Naive thymus-derived CD8-positive, alpha-beta T cell (primary cell): ENCODE data around the gene MRPS33. TPM values are rescaled to one million over a fixed set of nuclear protein-coding genes. Genes with fewer than 3 reads are reported as not detected.

Experiments
- ATAC-seq, 2 donors: fragments of 150-1000 bp; cut with Tn5 transposase in 1 of 2; sonication (Bioruptor Pico), chemical (Tn5 transposase) in 1 of 2; 1 replicate in 1 of 2; 2 replicates in 1 of 2; pipeline ENCODE4 v1.10.0; 2021; ENCODE audit warnings: mild to moderate bottlenecking in 2 of 2, moderate library complexity in 2 of 2
- POLR2A ChIA-PET: fragments of 350-600 bp; sonication (Branson Sonifier 250); formaldehyde crosslinking; loops from one replicate; lab custom pipeline; 2021; ENCODE audit warnings: antibody characterized with exemption; lab: Charles Lee
- DNase-seq, 10 donors: peaks; one replicate each; pipeline versions ENCODE4 v3.0.0 to v3.0.0-alpha.2; 2020 to 2022
- H3K27ac Mint-ChIP-seq, 10 donors: one replicate each; pipeline ENCODE4 v1.8.0; 2020 to 2022; ENCODE audit warnings: mild to moderate bottlenecking in 10 of 10, mixed read lengths in 10 of 10, moderate library complexity in 4 of 10, inconsistent platforms in 1 of 10
- H3K27me3 Mint-ChIP-seq, 5 donors: one replicate each; pipeline ENCODE4 v1.8.0; 2021 to 2022; ENCODE audit warnings: mixed read lengths in 5 of 5
- H3K36me3 Mint-ChIP-seq, 3 donors: one replicate each; pipeline ENCODE4 v1.8.0; 2020 to 2022; ENCODE audit warnings: mixed read lengths in 3 of 3, mild to moderate bottlenecking in 2 of 3, inconsistent platforms in 1 of 3
- H3K4me1 Mint-ChIP-seq, 4 donors: one replicate each; pipeline ENCODE4 v1.8.0; 2021 to 2022; ENCODE audit warnings: mixed read lengths in 4 of 4
- H3K4me3 Mint-ChIP-seq, 10 donors: one replicate each; pipeline ENCODE4 v1.8.0; 2020 to 2022; ENCODE audit warnings: mild to moderate bottlenecking in 10 of 10, mixed read lengths in 10 of 10, moderate library complexity in 6 of 10, inconsistent platforms in 1 of 10
- H3K9me3 Mint-ChIP-seq, 9 donors: one replicate each; pipeline ENCODE4 v1.8.0; 2020 to 2022; ENCODE audit warnings: mixed read lengths in 9 of 9, mild to moderate bottlenecking in 3 of 9, inconsistent platforms in 1 of 9, moderate library complexity in 1 of 9
- polyA plus RNA-seq, 3 donors: library from polyadenylated mRNA; unstranded; fragments of 300-500 nt; fragmentation: Illumina TruSeq; gene quantifications; one replicate each; pipeline ENCODE4 v1.2.3, GENCODE V29; 2021
- total RNA-seq, 8 experiments: library from RNA in 2 of 8; stranded (reverse) in 2 of 8; gene quantifications; one replicate each; pipeline ENCODE4 v1.2.3 and lab custom pipeline; 2021 to 2026

The MRPS33 gene
- total and polyA plus RNA-seq, 5 experiments from 2014 or later = 52.2 to 105 (median 74.7) TPM

- H3K36me3 Mint-ChIP-seq = peaks cover 0 to 38% (median 20%) of the 10 kb centered on the region in 3 donors
- H3K4me1 Mint-ChIP-seq = peaks cover 12 to 57% (median 45%) of the 10 kb centered on the region in 4 donors
- H3K27me3 Mint-ChIP-seq = peaks cover 0 to 2% (median 0%) of the 10 kb centered on the region in 5 donors
- ATAC-seq (no peak), DNase-seq (no peak)
- no peak overlapping the region for H3K4me3 Mint-ChIP-seq
- peaks cover 0 to 3% (median 0%) of the 10 kb centered on the region in 9 donors for H3K9me3 Mint-ChIP-seq
- POLR2A ChIA-PET = interaction anchor here (0.7 kb wide), 1 partner anchor 689 kb away, joined by 4 read pairs; no protein-coding TSS in a partner anchor
- peak overlapping the region in 8 of 10 donors; percentile 63 to 100 (median 90) for H3K27ac Mint-ChIP-seq
Measured at GRCh38 chr7:141011443-141011842, 3.3 kb downstream of the MRPS33 start.

DNA sequence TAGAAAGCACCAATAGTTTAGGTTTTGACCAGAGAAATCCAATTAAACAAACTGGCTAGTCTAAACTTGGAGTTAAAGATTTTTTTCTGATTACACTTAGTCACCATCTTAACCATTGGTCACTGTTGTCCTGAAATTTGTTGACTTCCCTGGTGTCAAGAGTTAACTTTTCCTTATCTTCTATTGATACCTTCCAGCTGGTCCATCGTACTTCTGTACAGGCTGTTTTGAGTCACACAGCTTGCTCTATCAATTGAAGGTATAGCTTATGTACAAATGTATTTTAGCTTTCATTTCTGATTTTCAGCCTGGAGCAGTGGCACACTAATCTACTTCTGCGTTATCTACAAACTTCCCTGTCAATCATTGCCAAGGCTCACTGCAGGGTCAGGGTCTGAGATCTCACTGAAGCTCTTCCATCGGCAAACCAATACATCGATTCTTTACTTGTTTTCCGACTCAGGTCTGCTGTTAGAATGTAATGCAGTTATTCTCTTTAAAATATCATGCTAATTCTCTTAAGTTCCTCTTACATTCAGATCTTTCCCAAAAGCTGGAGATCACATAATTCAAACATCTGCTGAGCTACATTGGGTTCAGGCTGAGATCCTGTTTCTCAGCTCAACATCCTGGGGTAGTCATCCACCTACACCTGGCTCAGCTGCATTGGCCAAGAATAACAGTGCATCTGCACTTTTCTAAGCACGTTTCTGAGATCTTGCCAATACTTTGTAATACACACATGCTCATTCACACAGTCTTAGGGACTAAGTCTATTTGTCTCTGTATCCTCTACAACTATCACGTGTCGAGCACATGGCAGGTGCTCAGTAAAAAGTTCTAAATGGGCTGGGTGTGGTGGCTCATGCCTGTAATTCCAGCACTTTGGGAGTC lies 11.3 kb downstream of the MRPS33 start:
- peak overlapping the region in 4 of 10 donors; percentile 9 to 82 (median 35) for H3K27ac Mint-ChIP-seq
- ATAC-seq (no peak), DNase-seq (no peak)
- H3K36me3 Mint-ChIP-seq = peaks cover 0 to 34% (median 17%) of the 10 kb centered on the region in 3 donors
- POLR2A ChIA-PET = interaction anchor here (0.9 kb wide), 1 partner anchor 11 kb away, joined by 4 read pairs; the partner anchor contains the start of gene MRPS33
- H3K4me3 Mint-ChIP-seq = no peak overlapping the region
- H3K9me3 Mint-ChIP-seq = no peaks in the 10 kb centered on the region
- peaks cover 2 to 18% (median 9%) of the 10 kb centered on the region in 4 donors for H3K4me1 Mint-ChIP-seq
- H3K27me3 Mint-ChIP-seq = no peaks in the 10 kb centered on the region

GRCh38 chr7:141001546-141001945 lies 13.2 kb downstream of the MRPS33 start:
- peaks cover 0 to 5% (median 2%) of the 10 kb centered on the region in 4 donors for H3K4me1 Mint-ChIP-seq
- H3K9me3 Mint-ChIP-seq = no peaks in the 10 kb centered on the region
- DNase-seq (no peak), ATAC-seq (no peak)
- POLR2A ChIA-PET = no interaction called here
- H3K36me3 Mint-ChIP-seq = peaks cover 0 to 16% (median 6%) of the 10 kb centered on the region in 3 donors
- H3K27me3 Mint-ChIP-seq = peaks cover 0 to 2% (median 0%) of the 10 kb centered on the region in 5 donors
- H3K4me3 Mint-ChIP-seq = no peak overlapping the region
- no peak overlapping the region for H3K27ac Mint-ChIP-seq

DNA sequence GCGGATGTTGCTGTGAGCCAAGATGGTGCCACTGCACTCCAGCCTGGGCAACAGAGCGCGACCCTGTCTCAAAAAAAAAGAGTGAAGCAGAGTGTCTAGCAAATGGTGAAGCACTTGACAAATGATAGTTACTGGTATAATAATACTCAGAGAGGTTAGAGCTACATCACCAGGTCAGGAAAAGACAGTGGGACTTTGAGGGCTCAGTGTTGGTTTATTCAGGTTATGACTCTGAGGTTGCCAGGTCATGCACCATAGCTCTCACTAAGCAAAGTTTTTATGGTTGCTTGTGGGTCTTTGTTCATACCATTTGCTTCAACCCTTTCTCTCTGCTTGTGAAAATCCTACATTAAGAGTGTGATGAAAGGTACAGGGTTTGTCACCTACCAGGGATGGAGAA lies 13.6 kb downstream of the MRPS33 start:
- no peaks in the 10 kb centered on the region for H3K9me3 Mint-ChIP-seq
- DNase-seq (no peak), ATAC-seq (no peak)
- H3K36me3 Mint-ChIP-seq = peaks cover 0 to 12% (median 3%) of the 10 kb centered on the region in 3 donors
- peaks cover 0 to 2% (median under 1%) of the 10 kb centered on the region in 4 donors for H3K4me1 Mint-ChIP-seq
- H3K4me3 Mint-ChIP-seq = no peak overlapping the region
- H3K27ac Mint-ChIP-seq = no peak overlapping the region
- POLR2A ChIA-PET = no interaction called here
- peaks cover 0 to 5% (median 0%) of the 10 kb centered on the region in 5 donors for H3K27me3 Mint-ChIP-seq

DNA sequence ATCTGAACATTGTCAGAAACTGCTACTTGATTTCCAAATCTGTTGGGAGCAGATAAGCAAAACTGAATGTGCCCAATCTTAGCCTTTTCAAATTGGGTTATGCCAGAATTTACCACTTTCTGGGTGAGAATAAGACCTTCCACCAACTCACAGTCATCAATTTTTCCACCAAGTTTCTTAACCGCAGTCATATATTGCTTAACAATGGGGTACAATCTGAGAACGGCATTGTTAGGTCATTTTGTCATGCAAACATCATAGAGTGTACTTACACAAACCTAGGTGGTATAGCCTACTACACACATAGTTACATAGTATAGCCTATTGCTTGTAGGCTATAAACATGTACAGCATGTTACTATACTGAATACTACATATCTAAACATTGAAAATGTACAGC lies 16.0 kb downstream of the MRPS33 start:
- Mint-ChIP-seq H3K4me1 (peaks cover 0 to 2% (median 0%) of the 10 kb centered on the region in 4 donors), H3K27me3 (peaks cover 0 to 5% (median under 1%) of the 10 kb centered on the region in 5 donors), H3K4me3 (no peak overlapping the region), H3K9me3 (no peaks in the 10 kb centered on the region), H3K27ac (no peak overlapping the region), H3K36me3 (peaks cover 0 to 1% (median 0%) of the 10 kb centered on the region in 3 donors)
- POLR2A ChIA-PET = no interaction called here
- no peak for DNase-seq
- ATAC-seq = no peak

GRCh38 chr7:140992422-140992821 lies 22.3 kb downstream of the MRPS33 start:
- ATAC-seq = no peak
- Mint-ChIP-seq H3K9me3 (no peaks in the 10 kb centered on the region), H3K4me3 (no peak overlapping the region), H3K4me1 (no peaks in the 10 kb centered on the region), H3K36me3 (peaks cover 0 to 1% (median 0%) of the 10 kb centered on the region in 3 donors), H3K27ac (no peak overlapping the region), H3K27me3 (peaks cover 0 to 7% (median 4%) of the 10 kb centered on the region in 5 donors)
- POLR2A ChIA-PET = no interaction called here
- DNase-seq = no peak

GRCh38 chr7:140990193-140990962 lies 24.4 kb downstream of the MRPS33 start:
- Mint-ChIP-seq H3K4me3 (no peak overlapping the region), H3K36me3 (peaks cover 0 to 1% (median 0%) of the 10 kb centered on the region in 3 donors), H3K27me3 (peaks cover 0 to 7% (median 0%) of the 10 kb centered on the region in 5 donors), H3K9me3 (no peaks in the 10 kb centered on the region), H3K27ac (no peak overlapping the region), H3K4me1 (no peaks in the 10 kb centered on the region)
- DNase-seq (no peak), ATAC-seq (no peak)
- POLR2A ChIA-PET = no interaction called here

GRCh38 chr7:140989068-140989467 lies 25.7 kb downstream of the MRPS33 start:
- peaks cover 0 to 7% (median 2%) of the 10 kb centered on the region in 5 donors for H3K27me3 Mint-ChIP-seq
- H3K9me3 Mint-ChIP-seq = peaks cover 0 to 6% (median 0%) of the 10 kb centered on the region in 9 donors
- DNase-seq (no peak), ATAC-seq (no peak)
- POLR2A ChIA-PET = no interaction called here
- no peak overlapping the region for H3K27ac Mint-ChIP-seq
- peaks cover 0 to 6% (median 4%) of the 10 kb centered on the region in 3 donors for H3K36me3 Mint-ChIP-seq
- no peaks in the 10 kb centered on the region for H3K4me1 Mint-ChIP-seq
- no peak overlapping the region for H3K4me3 Mint-ChIP-seq

- POLR2A ChIA-PET = no interaction called here
Measured at GRCh38 chr7:140983802-140984201, 30.9 kb downstream of the MRPS33 start.

GRCh38 chr7:140982508-140982907 lies 32.2 kb downstream of the MRPS33 start:
- Mint-ChIP-seq H3K9me3 (peaks cover 0 to 9% (median 0%) of the 10 kb centered on the region in 9 donors), H3K27me3 (peaks cover 2 to 13% (median 3%) of the 10 kb centered on the region in 5 donors), H3K4me1 (peaks cover 0 to 9% (median 0%) of the 10 kb centered on the region in 4 donors), H3K36me3 (peaks cover 0 to 6% (median 4%) of the 10 kb centered on the region in 3 donors), H3K27ac (no peak overlapping the region), H3K4me3 (no peak overlapping the region)
- ATAC-seq = no peak
- POLR2A ChIA-PET = interaction anchor here (0.9 kb wide), 1 partner anchor 32 kb away, joined by 3 read pairs; the partner anchor contains the start of gene MRPS33
- DNase-seq = no peak

More at GRCh38 chr7:140983802-140984201, 30.9 kb downstream of the MRPS33 start:
- Mint-ChIP-seq H3K9me3 (peaks cover 0 to 9% (median 0%) of the 10 kb centered on the region in 9 donors), H3K36me3 (peaks cover 0 to 6% (median 4%) of the 10 kb centered on the region in 3 donors), H3K4me3 (no peak overlapping the region), H3K27me3 (peaks cover 2 to 13% (median 3%) of the 10 kb centered on the region in 5 donors), H3K27ac (no peak overlapping the region), H3K4me1 (peaks cover 0 to 6% (median 0%) of the 10 kb centered on the region in 4 donors)
- ATAC-seq = no peak
- peak in 2 of 10 donors; percentile 11 to 15 for DNase-seq

GRCh38 chr7:140981951-140982350 lies 32.8 kb downstream of the MRPS33 start:
- Mint-ChIP-seq H3K4me1 (peaks cover 0 to 9% (median 0%) of the 10 kb centered on the region in 4 donors), H3K36me3 (peaks cover 0 to 6% (median 4%) of the 10 kb centered on the region in 3 donors), H3K9me3 (peaks cover 0 to 9% (median 0%) of the 10 kb centered on the region in 9 donors), H3K27ac (no peak overlapping the region), H3K27me3 (peaks cover 0 to 13% (median 3%) of the 10 kb centered on the region in 5 donors), H3K4me3 (no peak overlapping the region)
- POLR2A ChIA-PET = interaction anchor here (0.9 kb wide), 1 partner anchor 33 kb away, joined by 3 read pairs; the partner anchor contains the start of gene MRPS33
- DNase-seq (no peak), ATAC-seq (no peak)

DNA sequence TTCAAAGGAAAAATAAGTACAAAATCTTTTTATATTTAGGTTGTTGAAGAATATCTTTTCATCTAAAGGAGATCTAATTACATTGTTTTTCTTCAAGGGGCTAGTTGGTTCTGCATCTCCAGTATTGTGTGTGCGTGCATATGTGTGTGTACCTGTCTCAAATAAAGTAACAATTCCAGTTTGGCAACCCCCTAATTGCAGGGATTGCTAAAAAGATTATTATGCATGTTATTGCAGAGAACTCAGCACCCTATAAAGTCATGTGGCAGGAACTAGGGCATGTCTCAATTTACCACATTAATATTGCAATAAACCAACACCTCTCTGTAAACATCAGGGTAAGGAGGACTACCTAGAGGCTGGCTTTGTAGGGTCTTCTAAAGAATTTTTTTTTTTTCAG lies 37.0 kb downstream of the MRPS33 start:
- POLR2A ChIA-PET = no interaction called here
- Mint-ChIP-seq H3K4me1 (peaks cover 0 to 9% (median 0%) of the 10 kb centered on the region in 4 donors), H3K9me3 (no peaks in the 10 kb centered on the region)

More for the DNA sequence above, 37.0 kb downstream of the MRPS33 start:
- ATAC-seq (no peak), DNase-seq (no peak)
- Mint-ChIP-seq H3K4me3 (no peak overlapping the region), H3K27ac (peak overlapping the region in 1 of 10 donors; percentile 29), H3K27me3 (peaks cover 0 to 13% (median 3%) of the 10 kb centered on the region in 5 donors), H3K36me3 (no peaks in the 10 kb centered on the region)
